NCI-H2029 treated with DMSO at 0.1 percent for 48 hours (cell line): ENCODE results near the gene PAPOLB.

Experiments
- DNase-seq: peaks from one replicate; lab custom pipeline; 2025; lab: John Stamatoyannopoulos, UW

PAPOLB gene

GRCh38 chr7:4878336-4879335 is 16.8 kb upstream of the PAPOLB start:
- no peak for DNase-seq

GRCh38 chr7:4876586-4876985 is 14.8 kb upstream of the PAPOLB start:
- no peak for DNase-seq

GRCh38 chr7:4875391-4875790 is 13.6 kb upstream of the PAPOLB start:
- DNase-seq = no peak

DNA sequence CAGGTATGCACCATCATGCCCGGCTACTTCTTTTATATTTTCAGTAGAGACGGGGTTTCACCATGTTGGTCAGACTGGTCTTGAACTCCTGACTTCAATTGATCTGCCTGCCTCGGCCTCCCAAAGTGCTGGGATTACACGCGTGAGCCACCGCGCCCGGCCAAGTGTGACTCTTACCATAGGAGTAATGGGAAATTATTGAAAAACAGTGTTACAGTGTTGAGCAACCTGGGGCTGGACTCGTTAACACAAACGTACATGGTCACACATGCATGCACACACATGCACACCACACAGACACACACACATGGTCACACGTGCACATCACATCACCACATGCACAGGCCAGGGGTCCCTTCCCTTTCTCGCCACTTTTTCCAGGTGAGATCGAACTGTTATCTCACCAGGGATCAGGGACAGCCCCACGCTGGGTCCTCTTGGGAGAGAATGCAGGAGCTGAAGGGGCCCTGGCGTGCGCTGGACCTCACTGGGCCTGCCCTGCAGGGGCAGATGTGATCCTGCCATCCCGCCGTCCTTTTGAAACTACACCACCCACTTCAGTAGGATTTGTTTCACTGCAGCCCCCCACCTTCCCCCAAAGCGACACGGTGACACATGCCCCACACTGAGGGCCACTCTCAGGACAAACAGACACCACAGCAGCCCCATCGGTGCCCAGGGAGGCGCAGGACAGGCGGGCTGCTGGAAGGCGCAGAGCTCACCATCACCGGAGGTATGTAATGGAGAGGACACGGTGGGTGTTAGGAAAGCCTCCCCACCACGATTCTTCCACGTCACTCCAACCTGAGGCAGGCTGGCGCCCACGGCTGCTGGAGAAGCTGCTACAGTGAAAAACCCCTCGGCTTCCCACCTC is 11.5 kb upstream of the PAPOLB start:
- no peak for DNase-seq

DNA sequence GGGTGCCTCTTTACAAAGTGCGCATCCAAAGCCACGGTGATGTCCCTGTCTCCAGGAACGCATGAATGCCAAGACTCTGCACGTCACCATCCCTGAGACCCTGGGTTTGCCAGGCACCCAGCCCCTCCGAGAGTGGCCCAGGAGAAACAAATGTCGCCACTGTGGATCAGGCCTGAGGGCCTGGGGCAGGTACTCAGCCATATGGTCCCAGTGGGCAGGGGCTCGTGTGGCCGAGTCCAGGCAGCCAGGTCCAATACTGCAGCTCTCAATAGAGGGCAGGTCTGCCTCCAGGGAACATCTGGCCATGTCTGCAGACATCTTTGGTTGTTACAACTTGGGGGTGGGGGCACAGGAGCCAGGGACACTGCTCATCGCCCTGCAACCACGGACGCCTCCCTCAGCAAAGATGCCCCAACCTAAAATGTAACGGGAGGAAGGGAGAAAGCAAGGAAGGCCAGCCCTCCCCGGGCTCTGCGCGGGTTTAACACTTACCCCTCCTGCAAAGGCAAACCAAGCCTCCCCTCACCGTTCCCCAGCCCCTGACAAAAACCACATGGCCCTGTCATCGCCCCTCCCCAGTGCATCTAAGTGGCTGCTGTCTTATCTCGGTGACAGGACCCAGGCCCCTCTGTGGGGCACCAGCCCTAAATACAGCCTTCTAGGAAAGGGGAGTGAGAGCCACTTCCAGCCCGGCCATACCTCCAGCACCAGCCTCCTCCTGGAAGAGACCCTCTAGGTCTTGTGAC is 10.3 kb upstream of the PAPOLB start:
- DNase-seq = no peak

DNA sequence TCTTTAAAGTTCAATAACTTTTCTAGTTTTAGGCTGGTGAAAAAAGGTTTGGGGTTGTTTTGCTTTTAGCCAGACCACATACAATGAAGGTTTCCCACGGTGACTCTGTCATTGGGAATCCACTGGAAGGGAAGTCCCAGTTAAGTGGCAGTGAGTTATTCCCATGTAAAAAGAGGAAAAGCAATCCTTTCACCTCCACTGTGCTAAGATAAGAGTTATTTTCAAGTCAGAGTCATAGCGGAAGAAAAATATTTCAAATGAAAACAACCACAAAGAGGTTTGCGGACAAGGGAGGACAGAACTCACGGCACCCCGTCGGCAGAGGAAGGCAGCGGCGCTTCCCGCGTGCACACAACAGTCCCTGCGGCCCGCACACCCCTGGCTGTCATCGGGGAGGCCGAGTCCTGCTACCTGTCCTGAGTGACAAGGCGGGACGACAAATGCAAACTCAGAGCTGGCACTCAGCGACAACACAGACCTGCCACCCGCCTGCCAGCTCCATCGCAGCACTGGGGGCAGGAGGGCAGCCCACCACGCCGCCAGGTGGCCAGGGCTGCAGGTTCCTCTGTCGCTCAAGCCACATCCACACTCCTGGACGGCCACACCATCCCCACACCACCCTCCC is 9.3 kb upstream of the PAPOLB start:
- DNase-seq = no peak

- no peak for DNase-seq
Measured at GRCh38 chr7:4868493-4868892, 6.7 kb upstream of the PAPOLB start.

- DNase-seq = no peak
Measured at GRCh38 chr7:4866528-4867496, 5.0 kb upstream of the PAPOLB start.

- DNase-seq = no peak
Measured at GRCh38 chr7:4862156-4862555, 326 bp upstream of the PAPOLB start.

DNA sequence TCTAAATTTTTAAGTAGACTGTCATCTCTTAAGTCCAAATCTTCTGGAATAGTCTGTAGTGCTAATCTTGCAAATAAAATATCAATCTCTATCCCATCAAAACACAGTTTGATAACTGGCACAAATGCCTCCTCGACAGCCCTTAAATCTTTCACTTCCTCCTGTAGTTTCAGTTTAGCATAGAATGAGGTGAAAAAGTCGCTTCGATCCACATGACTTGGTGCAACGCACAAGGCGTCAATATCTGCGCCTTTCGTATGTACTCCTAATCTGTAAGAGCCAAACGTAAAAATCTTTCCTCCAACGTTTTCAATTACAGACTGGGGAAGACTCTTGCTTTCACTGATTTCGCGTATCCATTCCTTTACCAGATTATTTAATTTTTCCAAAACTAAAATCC is 603 bp downstream of the PAPOLB start:
- no peak for DNase-seq

- DNase-seq = no peak
Measured at GRCh38 chr7:4857189-4857588, 4.6 kb downstream of the PAPOLB start.

DNA sequence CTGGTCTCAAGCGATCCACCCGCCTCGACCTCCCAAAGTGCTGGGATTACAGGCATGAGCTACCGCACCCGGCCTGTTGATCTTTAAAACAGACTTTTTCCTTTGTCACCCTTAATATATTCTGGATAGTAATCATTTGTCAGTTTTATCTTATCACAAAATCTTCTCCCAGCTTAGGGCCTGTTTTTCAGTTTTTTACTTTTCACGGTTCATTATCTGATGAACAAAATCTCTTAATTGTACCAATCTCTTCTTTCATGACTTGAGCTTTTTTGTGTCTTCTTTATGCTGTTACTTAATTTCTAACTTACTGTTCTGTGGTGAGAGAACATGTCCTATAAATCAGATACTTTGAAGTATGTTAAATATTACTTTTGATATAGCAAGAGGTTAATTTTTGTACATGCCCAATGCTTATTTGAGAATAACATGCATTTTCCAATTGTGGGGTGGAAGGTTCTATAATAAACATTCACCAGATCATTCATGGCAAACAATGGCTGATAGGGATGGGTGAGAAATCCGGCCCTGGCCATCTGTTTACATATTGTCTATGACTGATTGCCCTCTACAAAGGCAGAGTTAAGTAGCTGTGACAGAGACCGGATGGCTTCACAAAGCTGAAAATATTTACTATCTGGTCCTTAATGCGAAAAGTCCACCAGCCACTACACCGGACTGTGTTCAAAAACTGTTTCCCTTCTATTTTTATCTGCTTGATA is 5.3 kb downstream of the PAPOLB start:
- peak; percentile 2 for DNase-seq

DNA sequence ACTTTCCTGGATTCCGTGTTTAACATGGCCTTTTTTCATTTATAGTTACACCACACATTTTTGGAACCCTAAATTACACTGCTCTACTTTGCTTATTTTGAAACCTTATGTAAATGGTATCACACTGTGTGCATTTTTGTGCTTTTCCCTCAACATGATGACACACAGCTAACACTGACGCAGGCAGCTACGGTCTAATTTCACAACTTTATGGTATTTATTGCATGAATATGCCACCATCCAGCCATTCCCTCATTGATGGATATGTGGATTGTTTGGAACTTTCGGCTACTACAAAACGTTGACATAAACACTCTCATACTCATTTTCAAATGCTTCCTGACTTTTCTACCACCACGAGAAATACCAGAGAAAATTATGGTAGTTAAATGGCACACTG is 6.9 kb downstream of the PAPOLB start:
- no peak for DNase-seq

- DNase-seq = no peak
Measured at GRCh38 chr7:4851459-4852422, 10.1 kb downstream of the PAPOLB start.

- no peak for DNase-seq
Measured at GRCh38 chr7:4850262-4850795, 11.5 kb downstream of the PAPOLB start.

GRCh38 chr7:4849390-4849789 is 12.4 kb downstream of the PAPOLB start:
- peak; percentile 6 for DNase-seq

- DNase-seq = no peak
Measured at GRCh38 chr7:4845740-4846142, 16.1 kb downstream of the PAPOLB start.
